Smooth muscle cell (in vitro differentiated cells): ENCODE measurements around the gene CCDC30. TPM values are rescaled to one million over a fixed set of nuclear protein-coding genes. Genes with fewer than 3 reads are reported as not detected.

Experiments
- DNase-seq: peaks from one replicate; lab custom pipeline; 2025; ENCODE audit not compliant: unreplicated experiment; lab: John Stamatoyannopoulos, UW
- H2AFZ ChIP-seq: fragments of 200-600 bp; sonication (generic); 2 replicates; pipeline ENCODE4 v1.6.0; 2016; ENCODE audit warnings: antibody characterized with exemption, low read depth, mild to moderate bottlenecking
- H3F3A ChIP-seq: fragments of 200-600 bp; sonication (generic); 2 replicates; pipeline ENCODE4 v1.6.0; 2017; ENCODE audit warnings: antibody characterized with exemption, low read depth
- H3K27ac ChIP-seq: fragments of 200-600 bp; sonication (generic); 2 replicates; pipeline ENCODE4 v1.5.1; 2016; ENCODE audit warnings: low read depth, mild to moderate bottlenecking
- H3K27me3 ChIP-seq: fragments of 200-600 bp; sonication (generic); 2 replicates; pipeline ENCODE4 v1.6.1; 2016; ENCODE audit warnings: low read depth, mild to moderate bottlenecking
- H3K36me3 ChIP-seq: fragments of 200-600 bp; sonication (generic); 2 replicates; pipeline ENCODE4 v1.5.1; 2016; ENCODE audit warnings: low read depth
- H3K4me1 ChIP-seq: fragments of 200-600 bp; sonication (generic); 2 replicates; pipeline ENCODE4 v1.5.1; 2016; ENCODE audit warnings: low read depth
- H3K4me2 ChIP-seq: fragments of 200-600 bp; sonication (generic); 2 replicates; pipeline ENCODE4 v1.6.0; 2016; ENCODE audit warnings: mild to moderate bottlenecking
- H3K4me3 ChIP-seq: fragments of 200-600 bp; sonication (generic); 2 replicates; pipeline ENCODE4 v1.5.1; 2016; ENCODE audit warnings: mild to moderate bottlenecking
- H3K79me2 ChIP-seq: fragments of 200-600 bp; sonication (generic); 2 replicates; pipeline ENCODE4 v1.6.0; 2016; ENCODE audit warnings: low read depth, mild to moderate bottlenecking
- H3K9ac ChIP-seq: fragments of 200-600 bp; sonication (generic); 2 replicates; pipeline ENCODE4 v1.6.0; 2016; ENCODE audit warnings: low read depth
- H3K9me3 ChIP-seq: fragments of 200-600 bp; sonication (generic); replicated peaks from 2 replicates; pipeline ENCODE4 v1.5.1; 2016; ENCODE audit warnings: low read depth
- H4K20me1 ChIP-seq: fragments of 200-600 bp; sonication (generic); 2 replicates; pipeline ENCODE4 v1.6.0; 2016; ENCODE audit warnings: low read depth
- WGBS: methylation state at CpG from one replicate; pipeline ENCODE4 v1.1.7; 2016; ENCODE audit warnings: low lambda C conversion rate; 5-methylcytosine and 5-hydroxymethylcytosine counted together
- polyA plus RNA-seq: library from polyadenylated mRNA; unstranded; fragments of >200 nt; fragmentation: Nextera tagmentation; extraction: Ambion mirVana; gene quantifications from 2 replicates; pipeline ENCODE4 v1.2.1, GENCODE V29; 2016
- total RNA-seq: library from RNA; depleted of rRNA; stranded (reverse); fragments of >200 nt; gene quantifications from 2 replicates; pipeline ENCODE4 v1.2.3, GENCODE V29; 2014
- TF ChIP-seq, protein P1 (sequence below): fragments of 200-600 bp; sonication (generic); IDR thresholded peaks from 2 replicates; pipeline ENCODE4 v1.5.1; 2017; ENCODE audit warnings: borderline replicate concordance, mild to moderate bottlenecking, antibody characterized with exemption; ENCODE audit not compliant: insufficient read depth, poor library complexity, severe bottlenecking

The CCDC30 gene
- total and polyA plus RNA-seq, 2 experiments from 2014 or later: 1.2 to 1.6 TPM

- no peaks in the 10 kb centered on the region for H4K20me1 ChIP-seq
- no peaks in the 10 kb centered on the region for H3K36me3 ChIP-seq
- peak overlapping the region; percentile 81 for H3K4me3 ChIP-seq
- peak overlapping the region; percentile 90 for H3K4me2 ChIP-seq
- peaks cover 8% of the 10 kb centered on the region for H3F3A ChIP-seq
- no peaks in the 10 kb centered on the region for H3K9me3 ChIP-seq
- WGBS: 9% methylated on average over 20 of the region's 20 CpGs
- H3K4me1 ChIP-seq: peaks cover 15% of the 10 kb centered on the region
- DNase-seq: no peak
- H3K27me3 ChIP-seq: peaks cover 2% of the 10 kb centered on the region
- TF ChIP-seq, protein P1, sequence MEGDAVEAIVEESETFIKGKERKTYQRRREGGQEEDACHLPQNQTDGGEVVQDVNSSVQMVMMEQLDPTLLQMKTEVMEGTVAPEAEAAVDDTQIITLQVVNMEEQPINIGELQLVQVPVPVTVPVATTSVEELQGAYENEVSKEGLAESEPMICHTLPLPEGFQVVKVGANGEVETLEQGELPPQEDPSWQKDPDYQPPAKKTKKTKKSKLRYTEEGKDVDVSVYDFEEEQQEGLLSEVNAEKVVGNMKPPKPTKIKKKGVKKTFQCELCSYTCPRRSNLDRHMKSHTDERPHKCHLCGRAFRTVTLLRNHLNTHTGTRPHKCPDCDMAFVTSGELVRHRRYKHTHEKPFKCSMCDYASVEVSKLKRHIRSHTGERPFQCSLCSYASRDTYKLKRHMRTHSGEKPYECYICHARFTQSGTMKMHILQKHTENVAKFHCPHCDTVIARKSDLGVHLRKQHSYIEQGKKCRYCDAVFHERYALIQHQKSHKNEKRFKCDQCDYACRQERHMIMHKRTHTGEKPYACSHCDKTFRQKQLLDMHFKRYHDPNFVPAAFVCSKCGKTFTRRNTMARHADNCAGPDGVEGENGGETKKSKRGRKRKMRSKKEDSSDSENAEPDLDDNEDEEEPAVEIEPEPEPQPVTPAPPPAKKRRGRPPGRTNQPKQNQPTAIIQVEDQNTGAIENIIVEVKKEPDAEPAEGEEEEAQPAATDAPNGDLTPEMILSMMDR: no peak
- peak overlapping the region; percentile 80 for H3K9ac ChIP-seq
- H2AFZ ChIP-seq: peak overlapping the region; percentile 95
- H3K27ac ChIP-seq: peak overlapping the region; percentile 71
- peaks cover 17% of the 10 kb centered on the region for H3K79me2 ChIP-seq
These were observed 195.8 kb downstream of the CCDC30 start for GRCh38 chr1:42658877-42659337.

GRCh38 chr1:42660907-42661500 is 197.9 kb downstream of the CCDC30 start:
- Histone ChIP-seq H3K4me2 (no peak overlapping the region), H4K20me1 (no peaks in the 10 kb centered on the region), H3K27me3 (no peaks in the 10 kb centered on the region), H3K4me1 (peaks cover 15% of the 10 kb centered on the region), H3F3A (peaks cover 8% of the 10 kb centered on the region), H3K79me2 (peaks cover 17% of the 10 kb centered on the region), H3K4me3 (no peak overlapping the region), H3K36me3 (no peaks in the 10 kb centered on the region), H2AFZ (no peak overlapping the region), H3K27ac (no peak overlapping the region), H3K9ac (no peak overlapping the region), H3K9me3 (no peaks in the 10 kb centered on the region)
- TF ChIP-seq, protein P1: no peak
- DNase-seq: no peak
- WGBS: 95% methylated on average over 3 of the region's 3 CpGs

GRCh38 chr1:42669936-42670335 is 206.8 kb downstream of the CCDC30 start:
- TF ChIP-seq, protein P1: no peak
- Histone ChIP-seq H2AFZ (no peak overlapping the region), H3K36me3 (no peaks in the 10 kb centered on the region), H3K9me3 (no peaks in the 10 kb centered on the region), H3F3A (no peaks in the 10 kb centered on the region), H3K4me1 (no peaks in the 10 kb centered on the region), H3K9ac (no peak overlapping the region), H3K4me3 (no peak overlapping the region), H3K27ac (no peak overlapping the region), H3K4me2 (no peak overlapping the region), H4K20me1 (no peaks in the 10 kb centered on the region), H3K79me2 (no peaks in the 10 kb centered on the region), H3K27me3 (no peaks in the 10 kb centered on the region)
- 83% methylated on average over 3 of the region's 3 CpGs for WGBS
- no peak for DNase-seq

- Histone ChIP-seq H2AFZ (no peak overlapping the region), H3K27ac (no peak overlapping the region), H3K27me3 (no peaks in the 10 kb centered on the region), H3K4me3 (no peak overlapping the region), H3K4me1 (no peaks in the 10 kb centered on the region), H3K9me3 (no peaks in the 10 kb centered on the region), H3K36me3 (no peaks in the 10 kb centered on the region), H3K79me2 (no peaks in the 10 kb centered on the region), H3K9ac (no peak overlapping the region), H3F3A (no peaks in the 10 kb centered on the region), H3K4me2 (no peak overlapping the region), H4K20me1 (no peaks in the 10 kb centered on the region)
- WGBS: over 99% methylated on average over 4 of the region's 4 CpGs
- DNase-seq: no peak
- TF ChIP-seq, protein P1: no peak
These were observed 207.3 kb downstream of the CCDC30 start for GRCh38 chr1:42670425-42670824.
